Spleen (tissue), 11 donors: Measurements from ENCODE around the gene TSC22D1. TPM values are rescaled to one million over a fixed set of nuclear protein-coding genes. Genes with fewer than 3 reads are reported as not detected.

Source experiments
- DNase-seq: peaks from one replicate; pipeline ENCODE4 v3.0.0-alpha.2; 2020
- H3K27ac ChIP-seq, 8 donors: fragments of 200-600 bp; sonication (generic) in 7 of 8; 1 replicate in 4 of 8; 2 replicates in 4 of 8; pipeline versions ENCODE4 v1.5.0 to v1.8.0; 2016 to 2021; ENCODE audit warnings: inconsistent platforms in 4 of 8, mild to moderate bottlenecking in 4 of 8, moderate library complexity in 1 of 8
- H3K27me3 ChIP-seq, 7 donors: fragments of 200-600 bp; sonication (generic) in 6 of 7; replicated peaks in 1 of 7; 1 replicate in 4 of 7; 2 replicates in 3 of 7; pipeline versions ENCODE4 v1.5.0 to v1.8.0; 2016 to 2021; ENCODE audit warnings: inconsistent platforms in 3 of 7, mild to moderate bottlenecking in 1 of 7
- H3K36me3 ChIP-seq, 6 donors: fragments of 200-600 bp; sonication (generic) in 5 of 6; 1 replicate in 4 of 6; 2 replicates in 2 of 6; pipeline versions ENCODE4 v1.5.0 to v1.8.0; 2016 to 2021; ENCODE audit warnings: inconsistent platforms in 2 of 6
- H3K4me1 ChIP-seq, 6 donors: fragments of 200-600 bp; sonication (generic) in 5 of 6; 1 replicate in 3 of 6; 2 replicates in 3 of 6; pipeline versions ENCODE4 v1.5.0 to v1.8.0; 2016 to 2021; ENCODE audit warnings: inconsistent platforms in 3 of 6
- H3K4me3 ChIP-seq, 8 donors: fragments of 200-600 bp; sonication (generic) in 7 of 8; 1 replicate in 4 of 8; 2 replicates in 4 of 8; pipeline versions ENCODE4 v1.5.0 to v1.8.0; 2016 to 2021; ENCODE audit warnings: inconsistent platforms in 4 of 8, mild to moderate bottlenecking in 4 of 8, moderate library complexity in 2 of 8
- H3K9me3 ChIP-seq, 8 donors: fragments of 200-600 bp; sonication (generic) in 7 of 8; 1 replicate in 4 of 8; 2 replicates in 4 of 8; pipeline versions ENCODE4 v1.5.0 to v1.8.0; 2016 to 2021; ENCODE audit warnings: inconsistent platforms in 4 of 8
- CTCF ChIP-seq, 11 experiments: fragments of 200-600 bp in 7 of 11; fragments of 450-650 bp in 4 of 11; sonication (generic) in 4 of 11; IDR thresholded peaks in 8 of 11; conservative IDR thresholded peaks in 3 of 11; 1 replicate in 7 of 11; 2 replicates in 4 of 11; pipeline versions ENCODE4 v1.4.0 to v1.8.0; 2016 to 2021; ENCODE audit warnings: antibody characterized with exemption in 11 of 11, inconsistent platforms in 4 of 11, mild to moderate bottlenecking in 1 of 11
- POLR2A ChIP-seq, 3 donors: fragments of 450-650 bp; IDR thresholded peaks; one replicate each; pipeline ENCODE4 v1.5.1; 2017; ENCODE audit warnings: antibody characterized with exemption in 3 of 3, mild to moderate bottlenecking in 1 of 3
- POLR2AphosphoS5 ChIP-seq, 3 donors: sonication (generic); formaldehyde crosslinking; IDR thresholded peaks; one replicate each; pipeline ENCODE4 v1.5.1; 2017; ENCODE audit warnings: antibody characterized with exemption in 3 of 3
- WGBS, 5 donors: extraction: QIAGEN DNeasy Blood & Tissue Kit in 3 of 5; methylation state at CpG; one replicate each; pipeline versions ENCODE4 v1.1.5 to v1.1.7; 2013 to 2018; 5-methylcytosine and 5-hydroxymethylcytosine counted together
- intact Hi-C: fragments of 100-400 bp; cut with DNase I; formaldehyde crosslinking; loops from one replicate; pipeline ENCODE4 v1.15.0; 2023; ENCODE audit warnings: low total_unique reads
- polyA plus RNA-seq, 3 donors: library from polyadenylated mRNA; stranded (reverse); fragments of 200-250 nt; gene quantifications; one replicate each; pipeline ENCODE4 v1.2.1, GENCODE V29; 2013
- total RNA-seq, 7 donors: library from RNA; depleted of rRNA in 3 of 7; stranded (reverse); fragments of >200 nt in 3 of 7; fragmentation: NEBNext Ultra II Directional in 4 of 7; extraction: Animal tissue kit (Norgen Biotek cat#: 25700) in 4 of 7; gene quantifications; one replicate each; pipeline versions ENCODE4 v1.1.0 to v1.2.1, GENCODE V29; 2016 to 2021
- donor health status: healthy with polysubstance abuse.
- donor health status: DM: no; HTN: no; CAD: no; lungs with moderate emphysema.
- donor health status: DM: no; HTN: no; CAD: no.
- donor health status: Bipolar disorder and iron deficiency.
- donor health status: healthy.
- donor health status: DM: no; HTN: no; CAD: no.
- donor health status: DM: yes; HTN: yes; CAD: no.

TSC22D1 gene
- total and polyA plus RNA-seq, 10 donors, result 14.3 to 66.3 (median 42.6) TPM

GRCh38 chr13:44438234-44438579 lies 137.9 kb downstream of the TSC22D1 start:
- WGBS, 5 donors, result 11 to 22% (median 15%) methylated on average over 3 of the region's 3 CpGs
- no peak for DNase-seq
- Histone ChIP-seq H3K9me3 (no peaks in the 10 kb centered on the region), H3K27me3 (peaks cover 0 to 21% (median 0%) of the 10 kb centered on the region in 7 donors), H3K4me1 (peaks cover 13 to 52% (median 38%) of the 10 kb centered on the region in 6 donors), H3K36me3 (peaks cover 0 to 15% (median 5%) of the 10 kb centered on the region in 6 donors), H3K27ac (no peak overlapping the region), H3K4me3 (no peak overlapping the region)
- TF ChIP-seq POLR2A (IDR thresholded peaks at IDR 0.05) (no peak), CTCF (IDR thresholded peaks at IDR 0.05 in 8 of 11, conservative IDR thresholded peaks at IDR 0.05 in 3 of 11) (peak in 1 of 11 experiments; percentile 34), POLR2AphosphoS5 (IDR thresholded peaks at IDR 0.05) (no peak)
- intact Hi-C loops, result loop anchor here (5.0 kb wide), 1 partner anchor 531 kb away; no protein-coding TSS in a partner anchor

- intact Hi-C loops, result loop anchor here (5.0 kb wide), 1 partner anchor 530 kb away; no protein-coding TSS in a partner anchor
- DNase-seq, result no peak
- H3K4me3 ChIP-seq, result peak overlapping the region; percentile 38 to 77 (median 54)
- TF ChIP-seq CTCF (IDR thresholded peaks at IDR 0.05 in 8 of 11, conservative IDR thresholded peaks at IDR 0.05 in 3 of 11), result peak; percentile 29 to 66 (median 59)
- no peak for TF ChIP-seq POLR2AphosphoS5 (IDR thresholded peaks at IDR 0.05)
- no peak for TF ChIP-seq POLR2A (IDR thresholded peaks at IDR 0.05)
- peaks cover 0 to 21% (median 0%) of the 10 kb centered on the region in 7 donors for H3K27me3 ChIP-seq
- no peaks in the 10 kb centered on the region for H3K9me3 ChIP-seq
- H3K36me3 ChIP-seq, result peaks cover 0 to 21% (median 5%) of the 10 kb centered on the region in 6 donors
- peak overlapping the region; percentile 69 to 90 (median 86) for H3K27ac ChIP-seq
- peaks cover 13 to 58% (median 38%) of the 10 kb centered on the region in 6 donors for H3K4me1 ChIP-seq
- WGBS, 5 donors, result 6 to 12% (median 9%) methylated on average over 5 of the region's 5 CpGs
Measured at GRCh38 chr13:44437356-44438233, 138.5 kb downstream of the TSC22D1 start.

GRCh38 chr13:44436589-44437337 lies 139.4 kb downstream of the TSC22D1 start:
- 0 to 1% (median 0%) methylated on average over 30 to 38 of the region's 38 CpGs for WGBS, 5 donors

More at GRCh38 chr13:44436589-44437337, 139.4 kb downstream of the TSC22D1 start:
- Histone ChIP-seq H3K36me3 (peaks cover 0 to 21% (median 5%) of the 10 kb centered on the region in 6 donors), H3K27me3 (peaks cover 0 to 21% (median 0%) of the 10 kb centered on the region in 7 donors), H3K4me1 (peaks cover 13 to 58% (median 38%) of the 10 kb centered on the region in 6 donors), H3K4me3 (peak overlapping the region; percentile 38 to 77 (median 54)), H3K27ac (peak overlapping the region; percentile 69 to 90 (median 86)), H3K9me3 (no peaks in the 10 kb centered on the region)
- DNase-seq, result peak; percentile 91
- peak in 1 of 3 donors; percentile 97 for TF ChIP-seq POLR2A (IDR thresholded peaks at IDR 0.05)
- TF ChIP-seq CTCF (IDR thresholded peaks at IDR 0.05 in 8 of 11, conservative IDR thresholded peaks at IDR 0.05 in 3 of 11), result no peak
- peak; percentile 78 to 98 (median 97) for TF ChIP-seq POLR2AphosphoS5 (IDR thresholded peaks at IDR 0.05)
- intact Hi-C loops, result loop anchor here (5.0 kb wide), 1 partner anchor 529 kb away; no protein-coding TSS in a partner anchor
